ENCODE measurements around the gene MPZL3.

MPZL3 gene

DNA sequence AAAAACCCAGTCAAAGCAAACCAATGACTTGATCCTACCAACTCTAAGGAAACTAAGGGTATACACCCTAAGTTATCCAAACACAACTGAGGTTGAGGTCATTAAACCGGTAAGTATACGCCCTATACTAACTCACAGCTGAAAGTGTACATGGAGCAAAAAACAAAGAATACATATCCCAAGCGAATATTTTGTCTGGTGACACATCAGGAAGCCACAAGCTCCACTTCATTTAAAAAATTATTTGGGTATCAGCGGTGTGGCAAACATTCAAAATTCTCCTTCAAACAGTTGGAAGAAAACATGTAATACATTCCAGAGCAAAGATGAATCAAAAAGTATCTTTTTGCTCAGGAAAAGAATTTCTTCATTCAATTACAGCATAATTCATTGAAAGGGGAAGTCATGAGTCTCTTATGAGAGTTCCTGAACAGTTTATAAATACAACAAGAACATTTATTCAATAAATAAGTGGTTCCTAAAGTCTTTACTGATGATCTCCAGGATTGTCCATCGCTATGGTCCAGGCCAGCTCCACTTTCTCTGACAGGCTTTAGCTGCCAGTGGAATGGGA is 22.8 kb downstream of the MPZL3 start:
- DNase-seq, result no peak

- DNase-seq, result no peak
Observed at GRCh38 chr11:118227865-118228785, 24.0 kb downstream of the MPZL3 start.

DNA sequence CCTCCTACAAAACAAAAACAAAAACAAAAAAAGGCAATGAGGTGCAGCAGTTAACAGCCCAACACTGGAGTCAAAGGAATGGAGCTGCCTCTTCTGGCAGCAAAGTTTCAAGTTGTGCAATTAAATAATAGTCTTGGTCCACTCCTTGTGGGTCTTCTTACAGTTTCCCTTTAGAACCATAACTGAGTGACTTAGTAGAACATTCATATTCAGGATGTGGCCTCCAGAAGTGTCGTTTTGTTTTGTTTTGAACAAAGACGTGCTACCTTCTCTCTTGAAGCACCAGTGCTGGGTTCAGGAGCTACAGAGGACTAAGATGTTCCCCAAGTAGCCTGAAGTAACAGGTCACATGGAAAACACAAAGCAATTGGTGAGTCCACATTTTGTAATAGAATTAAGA is 25.4 kb downstream of the MPZL3 start:
- DNase-seq, result no peak

- no peak for DNase-seq
Observed at GRCh38 chr11:118226296-118226695, 25.9 kb downstream of the MPZL3 start.

GRCh38 chr11:118224511-118225188 is 27.5 kb downstream of the MPZL3 start, which contains the start of gene JAML:
TSS of gene JAML (minus strand) at chr11:118225011. CDS start at chr11:118214866, 10,145 bp downstream.
- no peak for DNase-seq

GRCh38 chr11:118223992-118224391 is 28.2 kb downstream of the MPZL3 start:
- no peak for DNase-seq

DNA sequence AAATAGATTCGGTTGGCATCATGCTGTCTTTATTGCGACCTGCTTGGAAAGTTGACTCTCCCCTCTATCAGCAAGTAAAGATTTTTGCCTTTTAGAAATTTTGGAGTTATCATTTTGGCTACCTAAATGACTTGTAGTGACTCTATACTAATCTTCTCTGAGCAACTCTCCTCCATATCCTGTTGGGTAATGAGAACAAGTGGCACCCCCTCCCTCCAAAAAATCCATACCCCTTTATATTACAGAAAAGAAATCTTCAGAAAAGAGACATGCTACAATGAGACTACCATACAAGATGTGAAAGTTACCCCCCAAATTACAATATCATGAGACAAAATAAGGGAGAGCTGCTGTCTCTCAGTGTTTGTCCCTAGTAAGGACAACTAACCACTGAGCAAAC is 28.6 kb downstream of the MPZL3 start:
- DNase-seq, result no peak

DNA sequence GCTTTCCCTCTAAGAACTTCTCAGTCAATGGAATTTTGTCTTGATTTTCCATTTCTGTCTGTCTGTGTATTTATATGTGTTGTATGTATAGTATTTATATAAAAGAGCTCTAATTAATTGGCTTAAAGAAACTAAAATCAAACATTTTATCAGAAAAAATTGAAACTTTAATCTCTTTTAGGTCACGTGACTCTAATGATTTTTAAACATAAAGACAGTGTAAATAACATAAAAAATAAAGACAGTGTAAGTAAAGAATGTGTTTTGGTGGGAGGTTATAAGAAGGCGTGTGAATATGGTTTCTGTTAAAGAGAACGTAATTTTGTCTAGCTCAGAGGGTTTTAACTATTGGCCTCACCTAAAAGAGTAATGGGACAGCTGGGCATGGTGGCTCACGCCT is 29.7 kb downstream of the MPZL3 start:
- DNase-seq, result no peak

GRCh38 chr11:118221419-118221818 is 30.7 kb downstream of the MPZL3 start:
- no peak for DNase-seq

- DNase-seq, result no peak
Observed at GRCh38 chr11:118219732-118220131, 32.4 kb downstream of the MPZL3 start.

DNA sequence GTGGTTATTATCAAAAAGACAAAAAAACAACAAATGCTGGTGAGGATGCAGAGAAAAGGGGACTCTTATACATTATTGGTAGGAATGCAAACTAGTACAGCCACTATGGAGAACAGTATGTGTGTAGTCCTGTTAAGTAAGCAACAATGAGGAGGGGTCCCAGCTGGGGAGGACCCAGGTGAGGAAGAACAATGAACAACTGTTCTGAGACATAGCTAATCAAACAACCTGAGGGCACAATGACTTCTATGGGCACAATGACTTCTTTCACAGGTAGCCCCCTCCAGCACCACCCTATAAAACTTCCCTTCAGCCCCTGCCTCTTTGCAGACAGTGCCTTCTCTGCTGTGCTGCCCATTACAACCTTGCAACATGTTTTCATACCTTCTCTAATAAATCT is 32.9 kb downstream of the MPZL3 start:
- no peak for DNase-seq

DNA sequence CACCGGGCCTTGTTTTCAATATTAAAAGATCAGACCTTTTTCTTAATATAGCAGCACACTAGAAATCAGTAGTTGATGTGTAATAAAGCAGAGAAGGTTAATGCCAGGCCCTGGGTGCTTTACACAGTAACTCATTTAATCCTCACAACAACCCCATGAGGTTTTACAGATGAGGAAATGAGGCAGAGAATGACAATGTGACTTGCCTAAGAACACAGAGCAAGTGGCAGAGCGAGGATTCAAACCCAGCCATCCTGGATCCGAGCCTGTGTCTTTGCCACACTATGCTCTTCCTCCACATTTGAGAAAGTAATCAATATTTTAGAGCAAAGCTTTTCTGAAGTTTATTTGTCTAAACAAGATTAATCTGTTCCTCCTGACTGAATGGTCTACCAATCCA is 34.6 kb downstream of the MPZL3 start:
- no peak for DNase-seq

DNA sequence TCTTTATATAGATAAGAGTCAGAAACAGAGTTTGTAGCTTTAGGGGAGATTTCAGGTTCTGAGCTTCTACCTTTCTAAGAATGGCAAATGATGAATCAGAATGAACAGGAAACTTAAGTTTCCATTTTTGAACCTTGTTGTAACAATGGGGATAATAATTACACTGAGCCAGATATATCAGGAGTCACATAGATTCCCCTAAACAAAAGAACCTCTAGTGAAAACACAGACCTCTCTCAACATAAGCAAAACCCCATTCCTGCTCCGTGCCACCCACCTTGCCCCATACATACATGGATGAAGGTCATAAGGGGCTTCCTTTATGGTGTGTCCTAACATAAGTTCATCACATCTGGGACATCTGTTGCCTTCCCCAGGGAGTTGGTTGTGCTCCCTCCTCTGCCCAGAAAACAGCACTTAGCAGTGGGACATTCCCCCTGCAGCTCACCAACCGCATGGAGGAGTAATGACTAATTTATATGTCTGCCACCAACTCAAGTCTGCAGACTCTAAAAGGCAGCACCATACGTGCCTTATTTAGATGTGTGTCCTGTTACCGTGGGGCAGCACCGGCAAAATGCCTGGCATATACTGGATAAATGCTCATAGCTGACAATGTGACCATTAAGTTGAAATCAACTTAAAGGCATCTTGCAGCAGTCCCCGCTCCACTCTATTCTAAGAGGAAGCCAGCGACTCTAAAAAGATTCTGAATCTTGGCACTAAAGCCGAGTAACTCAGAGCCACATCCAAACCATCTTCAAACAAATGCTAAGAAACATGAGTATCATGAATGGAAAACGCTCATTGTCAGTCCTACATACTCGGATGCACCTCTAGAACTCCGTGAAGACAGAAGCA is 35.3 kb downstream of the MPZL3 start:
- no peak for DNase-seq

DNA sequence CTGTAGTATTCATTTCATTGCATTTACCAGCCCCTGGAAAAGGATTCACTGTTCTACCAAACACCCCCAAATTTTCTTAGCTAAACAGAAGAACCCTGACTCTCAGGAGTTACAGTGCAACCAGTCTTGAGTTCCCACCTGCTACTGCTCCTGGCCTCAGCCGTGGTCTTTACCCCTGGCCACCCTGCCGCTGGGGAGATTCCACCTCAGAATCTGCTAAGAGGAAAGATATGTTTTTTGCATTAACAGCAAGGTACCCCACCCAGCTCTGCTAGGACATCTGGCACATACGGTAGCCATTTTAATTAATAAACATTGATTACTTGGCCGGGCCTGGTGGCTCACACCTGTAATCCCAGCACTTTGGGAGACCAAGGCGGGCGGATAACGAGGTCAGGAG is 36.4 kb downstream of the MPZL3 start:
- no peak for DNase-seq

DNA sequence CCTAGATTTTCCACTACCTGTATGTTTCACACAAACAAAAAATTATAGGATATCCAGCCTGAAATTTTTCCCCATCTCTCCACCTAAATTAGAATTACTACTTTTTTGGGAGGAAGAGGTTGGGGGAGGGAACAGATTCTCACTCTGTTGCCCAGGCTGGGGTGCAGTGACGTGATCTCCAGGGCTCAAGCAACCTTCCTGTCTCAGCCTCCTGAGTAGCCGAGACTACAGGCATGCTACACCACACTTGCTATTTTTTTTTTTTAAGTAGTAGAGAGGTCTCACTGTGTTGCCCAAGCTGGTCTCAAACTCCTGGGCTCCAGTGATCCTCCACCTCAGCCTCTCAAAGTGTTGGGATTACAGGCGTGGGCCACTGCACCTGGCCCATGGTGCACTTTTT is 36.9 kb downstream of the MPZL3 start:
- no peak for DNase-seq

GRCh38 chr11:118214210-118214914 is 37.8 kb downstream of the MPZL3 start:
- DNase-seq, result no peak

- DNase-seq, result no peak
Observed at GRCh38 chr11:118213781-118214180, 38.4 kb downstream of the MPZL3 start.

- DNase-seq, result no peak
Observed at GRCh38 chr11:118213201-118213600, 39.0 kb downstream of the MPZL3 start.

- DNase-seq, result no peak
Observed at GRCh38 chr11:118212781-118213191, 39.4 kb downstream of the MPZL3 start.

DNA sequence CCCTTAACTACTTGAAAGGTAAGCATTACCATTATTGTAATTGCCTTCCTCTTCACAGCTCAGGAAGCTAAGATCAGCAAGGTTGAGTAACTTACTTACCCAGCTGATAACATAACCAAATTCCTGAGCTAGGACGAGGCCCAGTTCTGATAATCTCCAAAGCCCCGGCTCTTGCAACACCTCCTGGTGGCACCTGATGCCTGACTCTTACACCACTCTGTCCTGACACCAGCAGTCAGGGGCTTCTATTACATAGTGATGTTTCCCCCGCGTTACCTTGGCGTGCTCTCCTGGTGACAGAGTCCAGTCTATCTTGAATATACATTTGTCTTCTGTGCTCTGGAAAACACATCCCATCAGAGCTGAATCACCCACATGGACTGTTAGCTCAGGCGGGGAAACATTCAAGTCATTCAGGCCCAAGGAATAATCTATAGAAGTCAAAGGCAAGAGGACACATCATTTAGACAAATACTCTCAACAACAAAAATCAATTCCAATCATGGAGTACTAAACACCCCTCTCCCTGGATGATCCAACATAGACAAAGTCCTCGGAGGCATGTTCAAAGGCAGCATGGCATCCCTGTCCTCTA is 39.9 kb downstream of the MPZL3 start:
- no peak for DNase-seq

- DNase-seq, result no peak
Observed at GRCh38 chr11:118211006-118211405, 41.2 kb downstream of the MPZL3 start.

DNA sequence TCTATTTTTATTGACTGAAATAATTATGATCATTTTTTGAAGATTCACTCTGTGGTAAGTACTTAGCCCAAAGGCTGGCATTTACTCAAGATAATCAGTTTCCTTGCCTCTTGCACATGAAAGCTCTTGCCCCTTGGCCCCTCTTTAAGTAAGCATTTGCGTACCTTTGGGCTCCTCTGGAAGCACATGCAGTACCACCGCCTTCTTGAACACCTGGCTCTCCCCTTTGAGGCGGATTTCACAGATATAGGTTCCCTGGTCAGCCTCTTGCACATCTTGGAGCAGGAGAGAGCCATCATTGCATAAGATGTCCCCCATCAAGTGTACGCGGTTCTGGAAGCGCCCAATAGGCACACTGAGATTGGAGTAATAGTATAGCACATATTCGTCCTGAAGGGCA is 41.8 kb downstream of the MPZL3 start:
- DNase-seq, result no peak

Measured in NCI-H1417 treated with DMSO at 0.1 percent for 48 hours (cell line).